ENCODE measurements around the gene CHMP1B.

CHMP1B gene

DNA sequence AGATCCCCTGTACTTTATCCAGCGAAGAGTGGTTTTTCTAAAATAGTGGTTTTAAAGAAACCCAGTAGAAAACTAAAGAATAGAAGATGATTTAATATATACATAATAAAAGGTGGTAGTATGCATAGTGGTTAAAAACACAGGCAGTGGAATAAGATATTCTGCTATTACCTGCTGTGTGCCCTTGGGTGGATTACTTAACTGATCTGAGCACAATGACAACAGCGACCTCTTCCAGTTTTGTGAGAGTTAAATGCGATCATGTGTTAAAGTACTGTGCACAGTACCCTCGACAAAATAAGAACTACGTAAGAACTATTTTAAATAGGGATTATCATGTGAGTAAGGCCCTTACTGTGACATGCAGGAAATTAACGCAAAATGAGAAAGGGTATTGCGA, 30.0 kb upstream of the CHMP1B start:
- TF ChIP-seq, protein P1, sequence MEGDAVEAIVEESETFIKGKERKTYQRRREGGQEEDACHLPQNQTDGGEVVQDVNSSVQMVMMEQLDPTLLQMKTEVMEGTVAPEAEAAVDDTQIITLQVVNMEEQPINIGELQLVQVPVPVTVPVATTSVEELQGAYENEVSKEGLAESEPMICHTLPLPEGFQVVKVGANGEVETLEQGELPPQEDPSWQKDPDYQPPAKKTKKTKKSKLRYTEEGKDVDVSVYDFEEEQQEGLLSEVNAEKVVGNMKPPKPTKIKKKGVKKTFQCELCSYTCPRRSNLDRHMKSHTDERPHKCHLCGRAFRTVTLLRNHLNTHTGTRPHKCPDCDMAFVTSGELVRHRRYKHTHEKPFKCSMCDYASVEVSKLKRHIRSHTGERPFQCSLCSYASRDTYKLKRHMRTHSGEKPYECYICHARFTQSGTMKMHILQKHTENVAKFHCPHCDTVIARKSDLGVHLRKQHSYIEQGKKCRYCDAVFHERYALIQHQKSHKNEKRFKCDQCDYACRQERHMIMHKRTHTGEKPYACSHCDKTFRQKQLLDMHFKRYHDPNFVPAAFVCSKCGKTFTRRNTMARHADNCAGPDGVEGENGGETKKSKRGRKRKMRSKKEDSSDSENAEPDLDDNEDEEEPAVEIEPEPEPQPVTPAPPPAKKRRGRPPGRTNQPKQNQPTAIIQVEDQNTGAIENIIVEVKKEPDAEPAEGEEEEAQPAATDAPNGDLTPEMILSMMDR (conservative IDR thresholded peaks at IDR 0.05; ENCODE audit: low read depth, low read length), result no peak
- DNase-seq (ENCODE audit: low read depth), result no peak
- no peak overlapping the region for H3K4me3 ChIP-seq (ENCODE audit: low read length)

DNA sequence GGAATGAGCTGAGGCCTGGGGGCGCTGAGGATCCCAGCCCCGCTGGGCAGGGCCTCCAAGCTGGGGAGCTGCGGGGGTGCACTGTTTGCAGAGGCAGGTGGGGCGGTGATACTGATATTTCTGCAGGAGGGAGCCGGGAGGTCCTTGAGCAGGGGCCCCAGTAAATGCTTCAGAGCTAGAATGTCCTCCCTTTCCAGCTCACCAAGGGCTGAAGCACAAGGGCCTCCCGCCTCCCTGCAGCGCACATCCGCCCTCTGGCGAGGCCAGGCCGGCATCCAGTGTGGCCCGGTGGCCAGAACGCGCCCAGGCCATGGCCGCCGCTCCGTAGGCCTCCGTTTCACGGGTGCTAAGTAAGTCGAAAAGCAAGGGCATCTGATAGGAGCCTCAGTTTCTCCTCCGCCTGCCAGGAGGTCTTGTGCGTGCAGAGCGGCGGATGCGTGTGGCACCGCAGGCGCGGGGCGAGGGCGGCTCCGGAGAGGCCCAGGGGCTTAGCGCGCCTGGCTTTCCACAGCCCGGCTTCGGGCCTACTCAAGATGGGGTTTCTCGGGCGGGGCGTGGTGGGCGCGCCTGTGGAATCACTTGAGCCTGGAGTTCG, 29.5 kb upstream of the CHMP1B start:
- TF ChIP-seq, protein P1 (conservative IDR thresholded peaks at IDR 0.05; ENCODE audit: low read depth, low read length), result no peak
- no peak for DNase-seq (ENCODE audit: low read depth)
- no peak overlapping the region for H3K4me3 ChIP-seq (ENCODE audit: low read length)

DNA sequence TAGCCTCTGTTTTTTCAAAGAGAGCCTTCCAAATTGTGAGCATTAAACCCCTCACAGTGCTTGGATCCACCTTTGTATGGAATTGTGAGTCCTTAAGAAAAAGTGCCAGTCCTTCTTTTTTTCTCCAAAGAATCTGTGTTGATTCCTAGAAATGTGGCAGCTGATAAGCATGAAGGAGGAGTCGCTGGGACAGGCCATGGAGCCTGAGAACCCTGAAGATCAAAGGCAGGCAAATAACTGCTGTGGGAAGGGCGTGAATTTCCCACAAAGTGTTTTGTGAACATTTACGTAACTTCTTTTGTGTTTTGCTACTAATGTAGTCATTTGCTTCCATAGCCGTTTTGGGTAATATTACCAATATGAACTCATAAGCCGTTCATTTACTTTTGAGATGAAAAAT, 27.7 kb upstream of the CHMP1B start:
- no peak overlapping the region for H3K4me3 ChIP-seq (ENCODE audit: low read length)

DNA sequence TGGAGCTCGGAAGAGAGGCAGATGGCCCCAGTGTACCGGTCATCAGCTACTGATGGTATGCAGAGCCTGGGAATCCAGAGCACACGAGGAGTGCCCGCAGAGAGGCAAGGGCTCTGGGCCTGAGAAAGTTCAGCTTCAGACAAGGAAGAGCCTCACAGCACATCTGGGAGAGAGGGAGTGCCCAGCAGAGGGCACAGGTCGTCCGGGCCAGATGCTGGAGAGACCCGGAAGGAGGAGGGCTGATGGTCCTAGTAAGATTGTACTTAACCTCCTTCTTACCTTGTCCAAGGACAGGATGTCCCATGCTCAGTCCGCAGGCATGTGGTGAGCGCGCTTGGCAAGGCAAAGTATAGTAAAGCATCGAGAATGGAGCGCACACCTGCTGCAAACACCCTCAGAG, 24.4 kb upstream of the CHMP1B start:
- TF ChIP-seq, protein P1 (conservative IDR thresholded peaks at IDR 0.05; ENCODE audit: low read depth, low read length), result no peak
- DNase-seq (ENCODE audit: low read depth), result no peak

More for the DNA sequence above, 27.7 kb upstream of the CHMP1B start:
- DNase-seq (ENCODE audit: low read depth), result no peak
- TF ChIP-seq, protein P1 (conservative IDR thresholded peaks at IDR 0.05; ENCODE audit: low read depth, low read length), result no peak

DNA sequence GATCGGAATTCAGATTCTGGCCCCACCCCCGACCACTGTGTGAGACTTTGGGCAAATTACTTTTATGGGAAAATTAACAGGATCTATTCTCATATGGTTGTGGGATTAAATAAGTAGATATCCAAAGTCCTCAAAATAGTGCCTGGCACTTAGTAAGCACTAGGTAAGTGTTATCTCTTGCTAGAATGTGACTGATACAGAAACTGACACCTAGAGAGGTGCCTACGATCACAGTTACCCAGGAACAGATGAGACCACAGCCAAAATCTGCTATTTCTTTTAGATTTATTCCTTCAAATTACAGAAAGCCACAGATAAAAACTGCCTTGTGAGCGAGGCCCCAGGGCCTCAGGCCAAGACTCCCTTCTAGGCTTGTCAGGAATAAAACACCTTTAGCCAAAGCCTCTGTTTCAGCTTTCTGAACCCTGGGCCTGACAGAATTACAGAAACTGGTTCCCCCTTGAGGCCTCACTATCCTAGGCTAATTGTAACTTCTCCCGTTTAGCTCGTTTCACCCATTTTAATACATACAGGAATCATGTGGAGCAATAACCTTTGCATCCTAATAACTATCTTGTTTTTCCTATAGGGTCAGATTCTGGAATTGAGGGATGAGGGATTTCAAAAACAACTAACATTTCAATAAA, 22.3 kb upstream of the CHMP1B start:
- DNase-seq (ENCODE audit: low read depth), result no peak
- no peak overlapping the region for H3K4me3 ChIP-seq (ENCODE audit: low read length)
- TF ChIP-seq, protein P1 (conservative IDR thresholded peaks at IDR 0.05; ENCODE audit: low read depth, low read length), result no peak

More for the DNA sequence above, 24.4 kb upstream of the CHMP1B start:
- H3K4me3 ChIP-seq (ENCODE audit: low read length), result no peak overlapping the region

DNA sequence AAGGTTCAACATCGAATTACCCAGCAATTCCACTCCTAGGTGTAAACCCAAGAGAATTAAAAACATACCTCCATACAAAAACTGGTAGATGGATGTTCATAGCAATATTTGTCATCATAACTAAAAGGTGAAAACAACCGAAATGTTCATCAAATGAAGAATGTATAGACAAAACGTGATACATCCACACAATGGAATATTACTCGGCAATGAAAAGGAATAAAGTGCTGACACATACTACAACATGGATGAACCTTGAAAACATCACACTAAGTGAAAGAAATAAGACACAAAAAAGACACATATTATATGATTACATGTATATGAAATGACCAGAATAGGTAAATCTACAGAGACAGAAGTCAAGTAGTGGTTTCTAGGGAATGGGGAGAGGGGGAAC, 20.6 kb upstream of the CHMP1B start:
- no peak overlapping the region for H3K4me3 ChIP-seq (ENCODE audit: low read length)
- no peak for DNase-seq (ENCODE audit: low read depth)
- TF ChIP-seq, protein P1 (conservative IDR thresholded peaks at IDR 0.05; ENCODE audit: low read depth, low read length), result no peak

DNA sequence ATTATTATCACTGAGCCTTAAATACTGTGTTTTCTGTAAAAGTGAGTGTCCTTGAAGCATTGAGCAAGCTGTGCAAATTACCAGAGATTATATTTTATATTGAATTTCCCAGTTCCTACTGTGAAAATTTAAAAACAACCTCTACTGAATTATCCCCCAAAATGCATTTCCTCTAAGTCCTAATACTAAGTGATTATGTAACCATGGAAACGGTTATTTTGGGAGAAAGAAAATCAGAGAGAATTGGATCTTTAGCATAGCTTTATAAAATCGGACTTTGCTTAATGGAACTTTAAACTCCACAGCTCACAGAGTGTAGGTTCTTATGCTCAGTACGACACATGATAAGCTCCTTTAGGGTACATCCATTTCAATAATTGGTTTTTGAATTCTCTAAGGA, 19.3 kb upstream of the CHMP1B start:
- TF ChIP-seq, protein P1 (conservative IDR thresholded peaks at IDR 0.05; ENCODE audit: low read depth, low read length), result no peak
- no peak for DNase-seq (ENCODE audit: low read depth)
- no peak overlapping the region for H3K4me3 ChIP-seq (ENCODE audit: low read length)
